B cell (primary cell): ENCODE measurements around the gene NKX6-1. TPM values are rescaled to one million over a fixed set of nuclear protein-coding genes. Genes with fewer than 3 reads are reported as not detected.

Experiments
- ATAC-seq: fragments of 200-7000 bp; cut with Tn5 transposase; one replicate; pipeline ENCODE4 v1.10.0; 2021; ENCODE audit warnings: low read depth, mild to moderate bottlenecking, moderate number of reproducible peaks, moderate library complexity
- CTCF ChIA-PET: fragments of 350-600 bp; sonication (Branson Sonifier 250); formaldehyde crosslinking; loops from one replicate; lab custom pipeline; 2021; ENCODE audit warnings: antibody characterized with exemption, inconsistent platforms; lab: Charles Lee
- POLR2A ChIA-PET: fragments of 350-600 bp; sonication (Branson Sonifier 250); formaldehyde crosslinking; loops from one replicate; lab custom pipeline; 2021; ENCODE audit warnings: antibody characterized with exemption; lab: Charles Lee
- DNase-seq: peaks from one replicate; pipeline ENCODE4 v3.0.0; 2013
- H2AFZ ChIP-seq: 2 replicates; pipeline ENCODE4 v1.6.1; 2012; ENCODE audit warnings: mild to moderate bottlenecking, low read depth, low read length; ENCODE audit not compliant: insufficient read depth, poor library complexity, severe bottlenecking
- H3K27ac ChIP-seq, 2 donors: 1 replicate in 1 of 2; 2 replicates in 1 of 2; pipeline ENCODE4 v1.5.1; 2012 to 2013; ENCODE audit warnings: low read length in 2 of 2, mild to moderate bottlenecking in 2 of 2, moderate library complexity in 1 of 2
- H3K27me3 ChIP-seq, 4 experiments: fragments of 200-600 bp in 1 of 4; sonication (generic) in 1 of 4; replicated peaks in 1 of 4; 1 replicate in 2 of 4; 2 replicates in 2 of 4; pipeline versions ENCODE4 v1.6.1 to v1.7.0; 2013 to 2016; ENCODE audit warnings: low read length in 3 of 4, mild to moderate bottlenecking in 2 of 4, mixed read lengths in 1 of 4, moderate library complexity in 1 of 4; ENCODE audit not compliant: insufficient read depth in 4 of 4, control insufficient read depth in 3 of 4; ENCODE audit errors: control extremely low read depth in 1 of 4
- H3K36me3 ChIP-seq, 2 experiments: replicated peaks in 1 of 2; 1 replicate in 1 of 2; 2 replicates in 1 of 2; pipeline versions ENCODE4 v1.6.1 to v1.7.1; 2013; ENCODE audit warnings: low read length in 1 of 2; ENCODE audit not compliant: insufficient read depth in 2 of 2, control insufficient read depth in 1 of 2; ENCODE audit errors: control extremely low read depth in 1 of 2, extremely low read depth in 1 of 2
- H3K4me1 ChIP-seq, 2 donors: fragments of 200-600 bp in 1 of 2; sonication (generic) in 1 of 2; 1 replicate in 1 of 2; 2 replicates in 1 of 2; pipeline versions ENCODE4 v1.5.1 to v1.6.1; 2013 to 2017; ENCODE audit warnings: low read length in 2 of 2; ENCODE audit not compliant: control insufficient read depth in 2 of 2, insufficient read depth in 2 of 2
- H3K4me2 ChIP-seq: replicated peaks from 2 replicates; pipeline ENCODE3; 2012; ENCODE audit warnings: mild to moderate bottlenecking, low read depth, low read length; ENCODE audit not compliant: poor library complexity, severe bottlenecking
- H3K4me3 ChIP-seq, 5 experiments: fragments of 200-600 bp in 1 of 5; sonication (generic) in 1 of 5; 1 replicate in 3 of 5; 2 replicates in 2 of 5; pipeline versions ENCODE4 v1.5.1 to v1.7.0; 2011 to 2016; ENCODE audit warnings: low read length in 4 of 5, mild to moderate bottlenecking in 4 of 5, low read depth in 2 of 5, control low read depth in 1 of 5, moderate library complexity in 1 of 5; ENCODE audit not compliant: insufficient read depth in 1 of 5; ENCODE audit errors: control extremely low read depth in 1 of 5, extremely low read depth in 1 of 5
- H3K79me2 ChIP-seq: fragments of 200-600 bp; sonication (generic); one replicate; pipeline ENCODE4 v1.6.0; 2016; ENCODE audit warnings: low read length; ENCODE audit not compliant: control insufficient read depth, insufficient read depth
- H3K9ac ChIP-seq: fragments of 200-600 bp; sonication (generic); 2 replicates; pipeline ENCODE4 v1.6.1; 2017; ENCODE audit warnings: mild to moderate bottlenecking, low read length, moderate library complexity
- H3K9me3 ChIP-seq, 3 donors: one replicate each; pipeline versions ENCODE4 v1.6.1 to v1.7.1; 2013; ENCODE audit warnings: low read length in 2 of 3; ENCODE audit not compliant: control insufficient read depth in 2 of 3, insufficient read depth in 1 of 3; ENCODE audit errors: control extremely low read depth in 1 of 3
- H4K20me1 ChIP-seq: 2 replicates; pipeline ENCODE4 v1.6.0; 2012; ENCODE audit warnings: mild to moderate bottlenecking, low read length; ENCODE audit not compliant: insufficient read depth, control insufficient read depth, poor library complexity, severe bottlenecking
- H3K27ac Mint-ChIP-seq: one replicate; pipeline ENCODE4 v1.8.0; 2021; ENCODE audit warnings: mixed read lengths
- H3K27me3 Mint-ChIP-seq: one replicate; pipeline ENCODE4 v1.8.0; 2021; ENCODE audit warnings: mixed read lengths
- H3K4me1 Mint-ChIP-seq: one replicate; pipeline ENCODE4 v1.8.0; 2021; ENCODE audit warnings: mixed read lengths
- H3K4me3 Mint-ChIP-seq: one replicate; pipeline ENCODE4 v1.8.0; 2021; ENCODE audit warnings: mixed read lengths
- H3K9me3 Mint-ChIP-seq: one replicate; pipeline ENCODE4 v1.8.0; 2022; ENCODE audit warnings: mixed read lengths; ENCODE audit not compliant: insufficient read depth
- EZH2 ChIP-seq: IDR thresholded peaks from 2 replicates; pipeline ENCODE4 v1.6.1; 2012; ENCODE audit warnings: borderline replicate concordance, low read depth, mild to moderate bottlenecking, moderate library complexity, low read length; ENCODE audit not compliant: insufficient read depth, poor library complexity, severe bottlenecking
- WGBS: methylation state at CpG from one replicate; pipeline ENCODE4 v1.1.5; 2013; ENCODE audit warnings: missing lambda C conversion rate; ENCODE audit not compliant: insufficient coverage; 5-methylcytosine and 5-hydroxymethylcytosine counted together
- intact Hi-C: fragments of 100-400 bp; cut with micrococcal nuclease; formaldehyde crosslinking; loops from one replicate; pipeline ENCODE4 v1.10.0; 2022
- polyA plus RNA-seq: library from polyadenylated mRNA; depleted of rRNA; stranded (reverse); fragments of >200 nt; gene quantifications from 2 replicates; pipeline ENCODE4 v1.2.3, GENCODE V29; 2012
- small RNA-seq: library from RNA; depleted of rRNA; stranded (forward); fragments of <200 nt; gene quantifications from one replicate; pipeline ENCODE3, GENCODE V24; 2012; ENCODE audit warnings: low replicate concordance, low read depth; ENCODE audit not compliant: insufficient read length
- total RNA-seq, 2 donors: library from RNA; stranded (reverse); fragments of 120-200 nt in 1 of 2; gene quantifications; 1 replicate in 1 of 2; 2 replicates in 1 of 2; pipeline versions ENCODE4 v1.2.3 to v1.2.4, GENCODE V29; 2013 to 2022
- TF ChIP-seq, protein P1 (sequence below): fragments of 200-600 bp; IDR thresholded peaks from one replicate; pipeline ENCODE4 v1.8.0; 2022; ENCODE audit warnings: antibody characterized with exemption, mild to moderate bottlenecking

NKX6-1 gene
- total and polyA plus RNA-seq, 2 donors (not counting 1 experiment from before 2014, with no cell fraction given) = not detected

DNA sequence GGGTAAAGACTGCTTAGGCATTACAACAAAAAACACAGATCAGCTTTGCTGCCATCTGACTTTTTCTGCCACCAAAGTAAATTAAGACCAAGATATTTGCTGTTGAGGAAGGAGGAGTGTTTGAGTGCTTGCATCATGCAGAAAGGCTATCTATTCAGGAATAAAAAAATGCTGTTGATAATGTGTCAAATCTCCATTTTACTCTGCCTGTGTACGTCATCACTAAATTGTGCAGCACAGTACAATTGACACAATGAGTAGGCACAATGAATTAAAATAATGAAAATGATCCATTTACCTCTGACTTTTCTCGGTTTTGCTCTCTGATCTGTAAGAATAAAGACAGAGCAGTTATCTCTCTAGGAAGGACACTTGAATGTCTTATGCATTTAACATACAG, 56.3 kb downstream of the NKX6-1 start:
- H2AFZ ChIP-seq = no peak overlapping the region
- Mint-ChIP-seq H3K27me3 (no peaks in the 10 kb centered on the region), H3K27ac (no peak overlapping the region), H3K4me1 (no peaks in the 10 kb centered on the region), H3K9me3 (no peaks in the 10 kb centered on the region), H3K4me3 (no peak overlapping the region)
- H3K27me3 ChIP-seq = no peaks in the 10 kb centered on the region
- H3K9me3 ChIP-seq = no peaks in the 10 kb centered on the region
- intact Hi-C loops = no loop called here
- TF ChIP-seq, protein P1, sequence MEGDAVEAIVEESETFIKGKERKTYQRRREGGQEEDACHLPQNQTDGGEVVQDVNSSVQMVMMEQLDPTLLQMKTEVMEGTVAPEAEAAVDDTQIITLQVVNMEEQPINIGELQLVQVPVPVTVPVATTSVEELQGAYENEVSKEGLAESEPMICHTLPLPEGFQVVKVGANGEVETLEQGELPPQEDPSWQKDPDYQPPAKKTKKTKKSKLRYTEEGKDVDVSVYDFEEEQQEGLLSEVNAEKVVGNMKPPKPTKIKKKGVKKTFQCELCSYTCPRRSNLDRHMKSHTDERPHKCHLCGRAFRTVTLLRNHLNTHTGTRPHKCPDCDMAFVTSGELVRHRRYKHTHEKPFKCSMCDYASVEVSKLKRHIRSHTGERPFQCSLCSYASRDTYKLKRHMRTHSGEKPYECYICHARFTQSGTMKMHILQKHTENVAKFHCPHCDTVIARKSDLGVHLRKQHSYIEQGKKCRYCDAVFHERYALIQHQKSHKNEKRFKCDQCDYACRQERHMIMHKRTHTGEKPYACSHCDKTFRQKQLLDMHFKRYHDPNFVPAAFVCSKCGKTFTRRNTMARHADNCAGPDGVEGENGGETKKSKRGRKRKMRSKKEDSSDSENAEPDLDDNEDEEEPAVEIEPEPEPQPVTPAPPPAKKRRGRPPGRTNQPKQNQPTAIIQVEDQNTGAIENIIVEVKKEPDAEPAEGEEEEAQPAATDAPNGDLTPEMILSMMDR = no peak
- no peak for TF ChIP-seq EZH2
- no peaks in the 10 kb centered on the region for H3K79me2 ChIP-seq
- ATAC-seq = no peak
- CTCF ChIA-PET = no interaction called here
- no peak overlapping the region for H3K4me2 ChIP-seq
- H3K4me1 ChIP-seq = no peaks in the 10 kb centered on the region
- no peaks in the 10 kb centered on the region for H4K20me1 ChIP-seq
- WGBS = no CpG with 5 or more reads among the region's 2 CpGs
- H3K9ac ChIP-seq = no peak overlapping the region
- POLR2A ChIA-PET = no interaction called here
- no peak overlapping the region for H3K27ac ChIP-seq
- no peak overlapping the region for H3K4me3 ChIP-seq
- H3K36me3 ChIP-seq = no peaks in the 10 kb centered on the region
- DNase-seq = no peak

Small RNAs within 50 kb of the gene (small RNA-seq; reads per million reads assigned to genes)
- not detected for gene RPL3P13

Other genes with a start within 250 kb of the NKX6-1 start
- 0.15 and 0.19 TPM in 2 replicates for gene CDS1, start 83.8 kb upstream of the NKX6-1 start, total RNA-seq
- 0.03 and 0.04 TPM in 2 replicates for gene CDS1, start 83.8 kb upstream of the NKX6-1 start, polyA plus RNA-seq